GM19099 (cell line): ENCODE data around the gene NAA35.

Source experiments
- POLR2A ChIP-seq: IDR thresholded peaks from 3 replicates; pipeline ENCODE4 v1.6.1; 2011; ENCODE audit warnings: low read depth; ENCODE audit not compliant: insufficient read length; ENCODE audit errors: extremely low read depth

The NAA35 gene

GRCh38 chr9:85940832-85941621, at the start of gene NAA35:
Gene NAA35, plus strand, starts transcription at chr9:85941146. Its CDS starts 1,014 bp downstream, at chr9:85942160.
- peak; percentile 45 for TF ChIP-seq POLR2A

DNA sequence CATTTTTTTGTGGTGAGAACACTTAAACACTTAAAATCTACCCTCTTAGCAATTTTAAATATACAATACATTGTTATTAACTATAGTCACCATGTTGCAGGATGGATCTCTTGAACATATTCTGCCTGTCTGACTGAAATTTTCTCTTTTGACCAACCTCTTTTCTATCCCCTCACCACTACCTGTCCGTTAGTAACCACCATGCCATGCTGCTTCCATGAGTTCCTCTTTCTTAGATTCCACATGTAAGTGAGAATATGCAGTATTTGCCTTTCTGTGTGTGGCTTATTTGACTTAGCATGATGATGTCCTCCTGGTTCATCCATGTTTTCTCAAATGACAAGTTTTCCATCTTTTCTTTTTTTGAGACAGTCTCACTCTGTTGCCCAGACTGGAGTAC, 48.5 kb upstream of the NAA35 start:
- TF ChIP-seq POLR2A: no peak

DNA sequence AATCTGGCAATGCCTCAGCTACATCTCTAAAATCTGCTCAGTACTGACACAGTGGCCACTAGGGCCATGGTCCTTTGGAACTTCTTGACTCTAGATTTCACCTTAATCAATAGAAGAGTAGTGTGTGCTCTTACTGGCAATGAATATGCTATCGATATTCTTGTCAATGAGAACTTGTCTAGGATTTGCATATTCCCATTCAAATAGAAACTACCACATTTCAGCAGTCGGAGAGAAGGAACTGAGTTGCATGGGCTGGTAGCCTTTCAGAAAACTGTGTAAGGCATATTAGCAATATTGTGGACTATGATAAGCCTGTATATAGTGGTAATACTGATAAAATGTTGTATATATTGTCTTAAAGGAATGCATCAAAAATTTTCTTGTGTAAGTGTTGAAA, 45.3 kb upstream of the NAA35 start:
- TF ChIP-seq POLR2A: no peak

DNA sequence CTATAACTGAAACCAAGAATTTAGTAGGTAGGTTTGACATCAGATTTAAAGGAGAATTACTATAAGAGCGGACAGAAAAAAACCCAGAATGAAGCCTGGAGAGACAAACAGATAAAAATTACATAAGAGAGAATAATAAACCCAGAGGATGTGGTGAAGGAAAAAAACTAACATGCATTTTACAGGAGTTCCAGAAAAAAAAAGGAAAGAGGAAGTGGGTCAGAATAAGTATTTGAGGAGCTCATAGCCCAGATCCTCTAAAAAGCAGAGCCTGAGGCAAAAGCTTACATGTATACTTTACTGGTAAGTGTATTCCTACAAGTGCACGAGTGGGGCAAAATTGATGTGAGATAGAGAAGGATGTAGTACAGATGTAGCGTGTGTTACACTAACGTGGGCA, 43.1 kb upstream of the NAA35 start:
- no peak for TF ChIP-seq POLR2A

- no peak for TF ChIP-seq POLR2A
Measured at GRCh38 chr9:85898332-85898731, 42.6 kb upstream of the NAA35 start.

GRCh38 chr9:85899388-85899787, 41.6 kb upstream of the NAA35 start:
- no peak for TF ChIP-seq POLR2A

DNA sequence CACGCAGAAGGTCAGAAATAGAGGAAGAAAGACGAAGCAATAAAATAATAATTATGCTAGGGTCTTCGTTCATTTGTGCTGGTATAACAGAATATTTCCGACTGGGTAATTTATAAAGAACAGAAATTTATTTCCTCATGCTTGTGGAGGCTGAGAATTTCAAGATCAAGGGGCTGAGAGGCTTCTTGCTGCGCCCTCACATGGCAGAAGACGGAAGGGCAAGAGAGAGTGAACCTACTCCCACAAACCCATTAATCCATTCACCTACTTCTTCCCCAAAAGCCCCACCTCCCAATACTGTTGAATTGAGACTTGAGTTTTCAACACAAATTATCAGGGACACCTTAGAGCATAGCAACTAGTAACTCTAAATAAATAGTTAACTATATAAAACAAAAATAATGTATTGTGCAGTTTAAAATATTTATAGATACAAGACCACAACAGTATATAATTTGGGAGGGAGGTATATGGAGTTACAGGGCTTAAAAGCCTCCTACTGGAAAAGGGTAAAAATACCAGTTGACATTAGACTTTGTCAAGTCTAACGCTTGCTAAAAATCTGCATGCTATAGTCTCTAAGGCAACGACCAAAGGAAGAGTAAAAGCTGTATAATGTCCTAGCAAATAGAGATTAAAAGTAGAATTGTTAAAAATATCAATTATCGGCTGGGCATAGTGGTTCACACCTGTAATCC, 40.3 kb upstream of the NAA35 start:
- TF ChIP-seq POLR2A: no peak

DNA sequence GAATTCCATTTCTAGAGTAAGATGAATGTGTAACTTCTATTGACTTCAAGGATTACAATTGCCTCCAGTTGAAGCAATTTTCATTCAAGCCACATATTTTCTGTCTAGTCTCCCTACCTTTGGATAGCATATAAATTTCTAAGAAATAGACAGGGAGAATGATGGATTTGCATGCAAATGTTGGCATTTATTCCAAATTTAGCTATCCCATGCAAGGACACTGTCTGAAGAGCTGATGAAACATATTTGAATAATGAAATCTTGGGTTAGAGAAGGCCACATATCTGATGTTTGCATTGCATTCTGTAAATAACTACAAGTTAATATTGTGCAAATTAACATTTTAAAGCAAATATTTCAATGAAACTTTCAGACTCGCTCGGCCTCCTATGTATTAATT, 36.0 kb upstream of the NAA35 start:
- no peak for TF ChIP-seq POLR2A

DNA sequence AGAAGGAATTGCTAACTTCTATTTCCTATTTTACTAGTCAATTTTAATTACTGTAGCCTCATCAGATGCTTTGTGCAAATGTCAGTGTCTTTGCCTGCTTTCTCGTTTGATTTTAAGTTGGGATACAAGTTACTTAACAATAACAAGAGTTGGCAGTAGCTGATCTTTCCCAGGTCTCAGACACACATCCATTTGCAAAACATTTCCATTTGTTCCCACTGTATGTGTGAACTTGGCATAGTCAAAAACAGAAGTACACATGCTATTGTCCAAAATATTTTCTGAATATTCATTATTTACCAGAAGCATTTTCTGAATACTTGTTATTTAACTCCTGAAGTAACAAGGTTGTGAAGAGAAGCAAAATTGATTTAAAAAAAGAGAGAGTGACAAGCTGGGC, 35.0 kb upstream of the NAA35 start:
- TF ChIP-seq POLR2A: no peak

- TF ChIP-seq POLR2A: no peak
Measured at GRCh38 chr9:85909390-85909789, 31.6 kb upstream of the NAA35 start.

DNA sequence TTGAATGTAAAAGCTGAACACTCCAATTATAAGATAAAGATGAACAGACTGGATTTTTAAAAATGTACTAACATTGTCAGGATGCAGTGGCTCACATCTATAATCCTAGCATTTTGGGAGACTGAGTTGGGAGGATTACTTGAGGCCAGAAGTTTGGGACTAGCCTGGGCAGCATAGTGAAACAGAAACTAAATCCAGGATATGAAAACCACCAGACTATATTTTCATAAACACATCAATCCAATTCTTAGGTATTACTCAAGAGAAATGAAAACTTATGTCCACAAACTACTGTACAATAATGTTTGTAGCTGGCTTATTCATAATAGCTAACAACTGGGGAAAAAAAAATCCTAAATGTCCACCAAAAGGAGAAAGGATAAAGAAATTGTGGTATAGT, 26.8 kb upstream of the NAA35 start:
- no peak for TF ChIP-seq POLR2A

DNA sequence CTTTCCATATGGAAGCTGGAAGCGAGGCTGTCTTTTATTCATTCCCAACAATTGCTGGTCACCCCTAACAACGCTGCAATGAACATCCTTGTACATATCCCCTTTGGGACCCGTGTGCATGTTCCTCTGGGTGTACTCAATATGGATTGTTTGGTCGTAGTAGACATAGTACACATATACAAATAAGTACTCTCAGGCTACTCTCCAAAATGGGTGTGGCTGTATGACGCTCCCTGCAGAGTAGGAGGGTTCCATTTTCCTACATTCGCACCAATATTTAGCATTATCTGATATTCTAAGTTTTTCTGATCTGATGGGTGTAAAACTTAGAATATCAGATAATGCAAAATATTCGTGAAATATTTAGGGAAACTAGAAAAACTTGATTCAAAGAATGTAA, 23.2 kb upstream of the NAA35 start:
- TF ChIP-seq POLR2A: no peak

- no peak for TF ChIP-seq POLR2A
Measured at GRCh38 chr9:85925493-85925892, 15.5 kb upstream of the NAA35 start.

- no peak for TF ChIP-seq POLR2A
Measured at GRCh38 chr9:85927076-85927475, 13.9 kb upstream of the NAA35 start.

GRCh38 chr9:85931495-85931894, 9.5 kb upstream of the NAA35 start:
- TF ChIP-seq POLR2A: no peak

- TF ChIP-seq POLR2A: peak; percentile 87
Measured at GRCh38 chr9:85940275-85940831, 593 bp upstream of the NAA35 start.
